PC-3 (cell line): ENCODE results near the gene TRIM4.

Experiments
- EZH2 ChIP-seq: fragments of 300-600 bp; sonication (generic); IDR thresholded peaks from one replicate; pipeline ENCODE4 v1.6.1; 2017; ENCODE audit warnings: antibody characterized with exemption, mild to moderate bottlenecking, low read length; ENCODE audit not compliant: unreplicated experiment
- EZH2phosphoT487 ChIP-seq: fragments of 300-600 bp; sonication (generic); IDR thresholded peaks from 2 replicates; pipeline ENCODE4 v1.6.1; 2018; ENCODE audit warnings: mild to moderate bottlenecking, antibody characterized with exemption, low read length, borderline replicate concordance
- TF ChIP-seq, protein P1 (sequence below): fragments of 300-600 bp; sonication (generic); conservative IDR thresholded peaks from 2 replicates; pipeline ENCODE4 v1.5.1; 2017; ENCODE audit warnings: antibody characterized with exemption, low read depth, mild to moderate bottlenecking, low read length

DNA sequence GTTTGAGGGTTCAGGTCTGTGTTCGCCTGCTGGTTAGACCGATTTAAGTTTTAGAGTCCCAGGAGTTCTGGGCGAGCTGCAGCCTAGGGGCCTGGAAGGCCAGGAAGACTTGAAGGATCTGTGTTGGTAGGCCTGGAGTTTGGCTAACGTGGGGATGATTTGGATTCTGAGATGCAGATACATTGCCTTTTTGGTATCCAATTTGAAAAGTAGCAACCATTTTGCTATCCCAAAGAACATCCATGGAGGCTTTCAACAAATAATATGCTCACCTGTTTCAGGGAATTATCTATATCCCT lies 433 bp upstream of the TRIM4 start:
- TF ChIP-seq, protein P1, sequence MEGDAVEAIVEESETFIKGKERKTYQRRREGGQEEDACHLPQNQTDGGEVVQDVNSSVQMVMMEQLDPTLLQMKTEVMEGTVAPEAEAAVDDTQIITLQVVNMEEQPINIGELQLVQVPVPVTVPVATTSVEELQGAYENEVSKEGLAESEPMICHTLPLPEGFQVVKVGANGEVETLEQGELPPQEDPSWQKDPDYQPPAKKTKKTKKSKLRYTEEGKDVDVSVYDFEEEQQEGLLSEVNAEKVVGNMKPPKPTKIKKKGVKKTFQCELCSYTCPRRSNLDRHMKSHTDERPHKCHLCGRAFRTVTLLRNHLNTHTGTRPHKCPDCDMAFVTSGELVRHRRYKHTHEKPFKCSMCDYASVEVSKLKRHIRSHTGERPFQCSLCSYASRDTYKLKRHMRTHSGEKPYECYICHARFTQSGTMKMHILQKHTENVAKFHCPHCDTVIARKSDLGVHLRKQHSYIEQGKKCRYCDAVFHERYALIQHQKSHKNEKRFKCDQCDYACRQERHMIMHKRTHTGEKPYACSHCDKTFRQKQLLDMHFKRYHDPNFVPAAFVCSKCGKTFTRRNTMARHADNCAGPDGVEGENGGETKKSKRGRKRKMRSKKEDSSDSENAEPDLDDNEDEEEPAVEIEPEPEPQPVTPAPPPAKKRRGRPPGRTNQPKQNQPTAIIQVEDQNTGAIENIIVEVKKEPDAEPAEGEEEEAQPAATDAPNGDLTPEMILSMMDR: no peak
- TF ChIP-seq EZH2: no peak
- no peak for TF ChIP-seq EZH2phosphoT487
